Progenitor cell of endocrine pancreas (in vitro differentiated cells): ENCODE measurements around the gene EFR3B. TPM values are rescaled to one million over a fixed set of nuclear protein-coding genes. Genes with fewer than 3 reads are reported as not detected.

Source experiments
- DNase-seq: peaks from one replicate; pipeline ENCODE4 v3.0.0; 2021; ENCODE audit warnings: low spot score; ENCODE audit not compliant: unreplicated experiment
- H3K27ac Mint-ChIP-seq: 2 replicates; pipeline ENCODE4 v1.8.0; 2021; ENCODE audit warnings: mild to moderate bottlenecking, moderate library complexity, mixed read lengths
- H3K27me3 Mint-ChIP-seq: 2 replicates; pipeline ENCODE4 v1.8.0; 2021; ENCODE audit warnings: mixed read lengths
- H3K36me3 Mint-ChIP-seq: 2 replicates; pipeline ENCODE4 v1.8.0; 2022; ENCODE audit warnings: mixed read lengths; ENCODE audit not compliant: insufficient read depth
- H3K4me1 Mint-ChIP-seq: 2 replicates; pipeline ENCODE4 v1.8.0; 2021; ENCODE audit warnings: low read depth, mixed read lengths
- H3K4me3 Mint-ChIP-seq: 2 replicates; pipeline ENCODE4 v1.8.0; 2021; ENCODE audit warnings: low read depth, mild to moderate bottlenecking, moderate library complexity, mixed read lengths
- H3K9me3 Mint-ChIP-seq: 2 replicates; pipeline ENCODE4 v1.8.0; 2021; ENCODE audit warnings: low read depth, mixed read lengths
- total RNA-seq: library from RNA; stranded (reverse); gene quantifications from 2 replicates; pipeline ENCODE4 v1.2.1, GENCODE V29; 2021
- TF ChIP-seq, protein P1 (sequence below): fragments of 200-600 bp; sonication (generic); IDR thresholded peaks from one replicate; pipeline ENCODE4 v1.5.0; 2021; ENCODE audit warnings: antibody characterized with exemption, mild to moderate bottlenecking; ENCODE audit not compliant: unreplicated experiment

The EFR3B gene
- total RNA-seq, 1 donor from 2014 or later, result 23.3 TPM

DNA sequence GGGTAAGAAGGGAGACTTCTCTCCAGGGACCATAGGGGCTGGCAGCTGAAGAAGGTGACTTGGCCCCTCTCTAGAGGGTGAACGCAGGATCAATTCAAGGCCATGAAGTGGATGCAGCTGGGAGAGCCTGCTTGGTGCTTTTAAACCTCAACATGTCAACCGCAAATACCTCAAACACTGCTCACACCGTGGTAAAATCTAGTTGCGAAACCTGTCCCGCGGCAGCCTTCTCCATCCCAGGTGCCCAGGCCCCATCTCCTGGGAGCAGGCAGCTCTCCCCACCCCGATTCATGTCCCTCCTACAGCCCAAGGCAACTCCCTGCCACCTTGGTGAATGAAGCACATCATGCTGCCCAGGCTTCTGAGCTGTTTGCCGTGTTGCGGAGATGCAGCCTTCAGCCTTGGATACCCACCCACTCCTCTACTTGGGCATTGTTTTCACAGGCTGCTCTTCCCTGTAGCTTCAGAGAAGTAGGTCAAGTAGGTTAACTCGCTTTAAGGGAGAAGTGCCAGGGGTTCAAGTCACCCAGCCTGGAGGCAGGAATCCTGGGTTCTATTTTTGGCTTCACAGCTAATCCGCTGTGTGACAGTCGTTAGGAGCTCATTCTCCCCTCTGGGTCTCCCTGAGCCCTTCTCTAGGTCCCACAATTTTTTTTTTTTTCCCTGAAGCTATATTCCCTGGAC is 6.2 kb upstream of the EFR3B start:
- Mint-ChIP-seq H3K4me3 (no peak overlapping the region), H3K9me3 (no peaks in the 10 kb centered on the region), H3K4me1 (no peaks in the 10 kb centered on the region), H3K27ac (no peak overlapping the region), H3K27me3 (peaks cover 29% of the 10 kb centered on the region), H3K36me3 (no peaks in the 10 kb centered on the region)
- TF ChIP-seq, protein P1, sequence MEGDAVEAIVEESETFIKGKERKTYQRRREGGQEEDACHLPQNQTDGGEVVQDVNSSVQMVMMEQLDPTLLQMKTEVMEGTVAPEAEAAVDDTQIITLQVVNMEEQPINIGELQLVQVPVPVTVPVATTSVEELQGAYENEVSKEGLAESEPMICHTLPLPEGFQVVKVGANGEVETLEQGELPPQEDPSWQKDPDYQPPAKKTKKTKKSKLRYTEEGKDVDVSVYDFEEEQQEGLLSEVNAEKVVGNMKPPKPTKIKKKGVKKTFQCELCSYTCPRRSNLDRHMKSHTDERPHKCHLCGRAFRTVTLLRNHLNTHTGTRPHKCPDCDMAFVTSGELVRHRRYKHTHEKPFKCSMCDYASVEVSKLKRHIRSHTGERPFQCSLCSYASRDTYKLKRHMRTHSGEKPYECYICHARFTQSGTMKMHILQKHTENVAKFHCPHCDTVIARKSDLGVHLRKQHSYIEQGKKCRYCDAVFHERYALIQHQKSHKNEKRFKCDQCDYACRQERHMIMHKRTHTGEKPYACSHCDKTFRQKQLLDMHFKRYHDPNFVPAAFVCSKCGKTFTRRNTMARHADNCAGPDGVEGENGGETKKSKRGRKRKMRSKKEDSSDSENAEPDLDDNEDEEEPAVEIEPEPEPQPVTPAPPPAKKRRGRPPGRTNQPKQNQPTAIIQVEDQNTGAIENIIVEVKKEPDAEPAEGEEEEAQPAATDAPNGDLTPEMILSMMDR, result no peak
- DNase-seq, result no peak

DNA sequence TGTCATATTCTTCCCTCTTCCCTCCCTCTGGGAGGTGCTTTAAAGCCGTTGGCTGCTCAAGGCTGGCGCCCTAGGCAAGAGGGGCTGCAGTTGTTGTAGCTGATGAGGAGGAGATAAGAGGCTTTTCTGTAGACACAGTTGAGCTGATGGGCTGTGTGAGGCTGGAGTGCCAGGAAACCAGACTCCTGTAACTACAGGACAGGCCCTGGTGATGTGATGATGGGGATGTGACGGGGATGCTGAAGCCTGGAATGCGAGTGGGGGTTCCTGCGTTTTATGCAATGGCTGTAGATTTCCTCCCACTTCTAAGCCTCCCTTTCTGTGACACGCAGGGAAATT is 5.7 kb upstream of the EFR3B start:
- peaks cover 29% of the 10 kb centered on the region for H3K27me3 Mint-ChIP-seq
- no peak for DNase-seq
- H3K4me3 Mint-ChIP-seq, result no peak overlapping the region
- H3K9me3 Mint-ChIP-seq, result no peaks in the 10 kb centered on the region
- peaks cover under 1% of the 10 kb centered on the region for H3K4me1 Mint-ChIP-seq
- no peaks in the 10 kb centered on the region for H3K36me3 Mint-ChIP-seq
- TF ChIP-seq, protein P1, result no peak
- no peak overlapping the region for H3K27ac Mint-ChIP-seq

- no peak overlapping the region for H3K4me3 Mint-ChIP-seq
- peaks cover 2% of the 10 kb centered on the region for H3K36me3 Mint-ChIP-seq
- peaks cover 13% of the 10 kb centered on the region for H3K4me1 Mint-ChIP-seq
- no peaks in the 10 kb centered on the region for H3K9me3 Mint-ChIP-seq
- TF ChIP-seq, protein P1, result no peak
- no peak for DNase-seq
- H3K27ac Mint-ChIP-seq, result no peak overlapping the region
- H3K27me3 Mint-ChIP-seq, result peaks cover 22% of the 10 kb centered on the region
Observed at GRCh38 chr2:25039126-25039525, 2.8 kb upstream of the EFR3B start.

DNA sequence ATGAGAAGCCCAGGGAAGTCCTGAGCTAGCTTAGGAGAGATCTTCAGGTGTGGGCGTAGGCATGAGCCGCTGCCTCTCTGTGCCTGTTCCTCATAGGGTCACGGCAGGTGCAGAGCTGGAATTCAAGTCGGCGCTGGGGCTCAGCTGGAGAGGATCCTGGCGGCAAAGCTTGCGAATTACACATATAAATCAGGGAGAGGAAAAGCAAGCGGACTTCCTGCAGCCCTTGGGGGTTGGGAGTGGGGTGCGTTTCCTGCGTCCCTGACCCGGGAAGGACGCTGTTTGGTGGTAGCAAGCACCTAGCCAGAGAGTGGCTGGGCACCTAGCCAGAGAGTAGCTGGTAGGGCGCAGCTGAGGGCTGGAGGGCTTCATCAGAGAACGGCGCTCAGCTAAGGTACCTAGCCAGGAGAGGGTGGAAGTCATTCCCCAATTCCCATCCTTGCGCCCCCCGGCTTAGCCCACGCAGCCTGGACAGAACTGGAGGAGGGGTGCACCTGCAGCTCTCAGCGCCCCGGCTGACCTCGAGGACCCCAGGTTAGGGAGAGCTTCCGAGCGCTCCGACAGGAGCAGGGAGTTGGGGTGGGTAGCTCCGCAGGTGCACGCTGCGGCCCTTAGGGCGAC is 459 bp upstream of the EFR3B start:
- no peaks in the 10 kb centered on the region for H3K9me3 Mint-ChIP-seq
- peaks cover 13% of the 10 kb centered on the region for H3K27me3 Mint-ChIP-seq
- TF ChIP-seq, protein P1, result peak; percentile 46
- H3K4me3 Mint-ChIP-seq, result peak overlapping the region; percentile 81
- DNase-seq, result peak; percentile 68
- H3K36me3 Mint-ChIP-seq, result peaks cover 2% of the 10 kb centered on the region
- peaks cover 14% of the 10 kb centered on the region for H3K4me1 Mint-ChIP-seq
- peak overlapping the region; percentile 92 for H3K27ac Mint-ChIP-seq

DNA sequence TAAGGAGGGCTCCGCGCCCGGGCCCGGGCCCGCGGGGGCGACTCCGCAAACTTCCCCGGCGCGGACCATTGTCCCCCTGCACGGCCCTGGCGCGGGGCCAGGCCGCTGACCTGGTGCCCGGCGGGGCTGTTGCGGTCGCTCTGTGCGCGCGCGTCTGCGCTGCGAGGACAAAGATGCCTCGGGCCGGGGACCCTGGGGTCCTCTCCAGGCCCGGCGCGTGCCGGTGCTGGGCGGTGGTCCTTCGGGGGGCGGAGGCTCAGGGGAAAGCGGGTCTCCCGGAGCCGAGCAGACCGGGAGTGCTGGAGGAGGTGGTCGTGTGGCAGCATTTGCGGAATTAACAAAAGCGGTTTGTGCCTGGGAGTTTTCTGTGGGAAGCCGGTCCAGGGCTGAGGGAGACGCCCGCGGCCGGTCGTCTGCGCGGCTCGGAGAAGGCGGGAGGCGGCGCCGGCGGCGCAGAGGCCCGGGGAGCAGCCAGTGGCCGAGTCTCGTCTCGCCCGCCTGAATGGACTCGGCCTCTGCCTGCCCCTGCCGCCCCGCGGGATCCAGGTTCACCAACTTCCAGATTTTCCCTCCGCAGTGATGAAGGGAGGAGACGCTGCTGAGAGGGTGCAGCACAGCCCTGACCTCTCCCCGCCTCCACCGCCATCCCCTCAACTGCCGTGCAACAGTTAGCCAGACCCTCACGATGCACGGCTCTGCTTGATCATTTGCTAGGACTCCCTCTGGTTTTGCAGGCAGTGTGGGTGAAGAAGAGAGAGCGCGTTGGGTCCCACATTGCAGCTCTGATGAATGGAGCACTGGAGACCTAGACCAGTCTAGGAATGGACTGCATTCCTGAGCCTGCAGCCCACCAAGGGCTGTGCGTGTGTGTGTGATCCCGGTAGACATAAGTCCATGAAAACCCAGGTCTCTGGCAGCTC is 705 bp downstream of the EFR3B start:
- Mint-ChIP-seq H3K4me3 (peak overlapping the region; percentile 86), H3K4me1 (peaks cover 14% of the 10 kb centered on the region), H3K9me3 (no peaks in the 10 kb centered on the region), H3K27ac (peak overlapping the region; percentile 93), H3K36me3 (peaks cover 2% of the 10 kb centered on the region), H3K27me3 (peaks cover 8% of the 10 kb centered on the region)
- TF ChIP-seq, protein P1, result no peak
- DNase-seq, result no peak
